ENCODE data around the gene OR2V1.

DNA sequence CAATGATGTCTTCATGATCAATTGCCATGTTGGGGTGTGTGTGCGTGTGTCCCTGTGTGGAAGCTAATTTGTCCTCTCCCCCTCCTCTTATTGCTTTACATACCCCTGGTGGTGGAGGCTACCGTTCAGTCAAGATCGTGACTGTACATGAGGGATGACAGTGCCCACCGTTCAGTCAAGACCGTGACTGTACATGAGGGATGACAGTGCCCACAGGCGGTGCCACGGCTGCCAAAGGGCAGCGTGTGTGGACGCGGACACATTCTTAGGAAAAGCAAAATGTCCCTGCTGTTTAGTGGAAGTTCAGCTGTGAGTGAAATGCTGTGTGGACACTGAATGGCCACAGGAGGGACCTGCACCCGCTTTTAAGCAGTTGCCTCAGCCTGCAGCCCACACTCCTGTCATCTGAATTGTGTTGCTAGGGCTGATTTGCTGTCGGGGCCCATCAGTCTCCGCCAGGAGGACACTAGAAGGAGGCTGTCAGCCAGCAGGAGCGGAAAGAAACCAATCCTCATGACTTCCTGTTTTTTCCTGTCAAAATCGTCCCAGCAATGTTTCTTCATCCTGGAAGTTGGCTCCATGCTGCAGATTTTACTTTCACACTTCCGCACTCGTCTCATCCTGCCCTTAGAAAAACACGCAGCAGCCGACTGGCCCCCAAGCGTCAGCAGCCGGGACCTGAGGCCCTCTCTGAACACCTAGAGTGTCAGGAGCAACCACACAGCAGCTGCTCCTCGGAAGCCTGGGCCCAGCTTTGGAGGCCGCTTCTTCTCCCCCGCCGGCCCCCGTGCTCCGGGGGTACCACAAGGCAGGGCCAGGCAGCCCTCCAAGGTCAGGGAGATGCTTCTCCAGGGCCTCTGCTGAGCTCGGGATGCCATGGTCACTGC is 9.1 kb downstream of the OR2V1 start:
- TF ChIP-seq, protein P1, sequence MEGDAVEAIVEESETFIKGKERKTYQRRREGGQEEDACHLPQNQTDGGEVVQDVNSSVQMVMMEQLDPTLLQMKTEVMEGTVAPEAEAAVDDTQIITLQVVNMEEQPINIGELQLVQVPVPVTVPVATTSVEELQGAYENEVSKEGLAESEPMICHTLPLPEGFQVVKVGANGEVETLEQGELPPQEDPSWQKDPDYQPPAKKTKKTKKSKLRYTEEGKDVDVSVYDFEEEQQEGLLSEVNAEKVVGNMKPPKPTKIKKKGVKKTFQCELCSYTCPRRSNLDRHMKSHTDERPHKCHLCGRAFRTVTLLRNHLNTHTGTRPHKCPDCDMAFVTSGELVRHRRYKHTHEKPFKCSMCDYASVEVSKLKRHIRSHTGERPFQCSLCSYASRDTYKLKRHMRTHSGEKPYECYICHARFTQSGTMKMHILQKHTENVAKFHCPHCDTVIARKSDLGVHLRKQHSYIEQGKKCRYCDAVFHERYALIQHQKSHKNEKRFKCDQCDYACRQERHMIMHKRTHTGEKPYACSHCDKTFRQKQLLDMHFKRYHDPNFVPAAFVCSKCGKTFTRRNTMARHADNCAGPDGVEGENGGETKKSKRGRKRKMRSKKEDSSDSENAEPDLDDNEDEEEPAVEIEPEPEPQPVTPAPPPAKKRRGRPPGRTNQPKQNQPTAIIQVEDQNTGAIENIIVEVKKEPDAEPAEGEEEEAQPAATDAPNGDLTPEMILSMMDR (IDR thresholded peaks at IDR 0.05): peak in 1 of 6 experiments; percentile 5
- no peak for TF ChIP-seq POLR2A (IDR thresholded peaks at IDR 0.05)
